HEK293 (cell line): ENCODE results near the gene PACSIN2.
"Not testable (repeated sequence)": the region's sequence is repeated elsewhere in the genome, so short reads cannot be mapped to it uniquely, and the experiment has no call there.

Source experiments
- CTCF ChIA-PET: fragments of 350-600 bp; formaldehyde crosslinking; extraction: SDS; loops from one replicate; lab custom pipeline; 2021; ENCODE audit warnings: antibody characterized with exemption; lab: Yijun Ruan, JAX
- POLR2A ChIA-PET: fragments of 300-600 bp; formaldehyde crosslinking; extraction: SDS; loops from one replicate; lab custom pipeline; 2020; ENCODE audit warnings: antibody characterized with exemption, inconsistent platforms; lab: Yijun Ruan, JAX
- H3K27ac ChIP-seq: fragments of 200-500 bp; sonication (Bioruptor generic); 2 replicates; pipeline ENCODE4 v1.5.1; 2014; ENCODE audit warnings: low read depth, low read length, control low read depth, inconsistent platforms; ENCODE audit errors: extremely low read depth
- H3K36me3 ChIP-seq, 2 experiments: fragments of 200-500 bp in 1 of 2; sonication (Bioruptor generic) in 1 of 2; 1 replicate in 1 of 2; 2 replicates in 1 of 2; pipeline ENCODE4 v1.5.1; 2014 to 2017; ENCODE audit warnings: inconsistent platforms in 2 of 2, low read length in 2 of 2; ENCODE audit not compliant: control insufficient read depth in 2 of 2, insufficient read depth in 1 of 2
- H3K4me1 ChIP-seq: fragments of 200-500 bp; sonication (Bioruptor generic); 2 replicates; pipeline ENCODE4 v1.5.1; 2014; ENCODE audit warnings: mild to moderate bottlenecking, low read length, inconsistent platforms; ENCODE audit not compliant: control insufficient read depth, insufficient read depth
- H3K4me3 ChIP-seq: 2 replicates; pipeline ENCODE4 v1.5.1; 2011; ENCODE audit warnings: low read depth, mild to moderate bottlenecking, control low read depth, low read length, moderate library complexity
- H3K9me3 ChIP-seq: fragments of 200-500 bp; sonication (Bioruptor generic); 2 replicates; pipeline ENCODE4 v1.5.1; 2014; ENCODE audit warnings: low read depth, low read length, inconsistent platforms; ENCODE audit not compliant: control insufficient read depth, insufficient read depth
- KLF8 ChIP-seq: fragments of 450-650 bp; formaldehyde crosslinking; IDR thresholded peaks from 2 replicates; pipeline ENCODE4 v1.5.1; 2016; ENCODE audit warnings: missing biosample characterization, missing genetic modification characterization
- MYNN ChIP-seq: fragments of 450-650 bp; formaldehyde crosslinking; IDR thresholded peaks from 2 replicates; pipeline ENCODE4 v1.5.1; 2016; ENCODE audit warnings: missing biosample characterization, missing genetic modification characterization, borderline replicate concordance
- REPIN1 ChIP-seq: fragments of 450-650 bp; formaldehyde crosslinking; IDR thresholded peaks from 2 replicates; pipeline ENCODE4 v1.5.1; 2017; ENCODE audit warnings: missing biosample characterization, missing genetic modification characterization, low read depth
- TCF7L2 ChIP-seq: IDR thresholded peaks from 2 replicates; pipeline ENCODE4 v1.6.1; 2011; ENCODE audit warnings: low read depth, mild to moderate bottlenecking, inconsistent platforms, low read length, moderate library complexity, borderline replicate concordance
- YY1 ChIP-seq: fragments of 450-650 bp; formaldehyde crosslinking; IDR thresholded peaks from 2 replicates; pipeline ENCODE4 v1.5.1; 2018; ENCODE audit warnings: missing biosample characterization, missing genetic modification characterization
- ZBTB21 ChIP-seq: fragments of 450-650 bp; formaldehyde crosslinking; IDR thresholded peaks from 2 replicates; pipeline ENCODE4 v1.5.1; 2017; ENCODE audit warnings: missing biosample characterization, missing genetic modification characterization
- ZBTB26 ChIP-seq: fragments of 450-650 bp; formaldehyde crosslinking; optimal IDR thresholded peaks from 2 replicates; pipeline ENCODE3; 2016; ENCODE audit warnings: missing biosample characterization, mild to moderate bottlenecking, missing genetic modification characterization
- ZBTB48 ChIP-seq: fragments of 450-650 bp; formaldehyde crosslinking; IDR thresholded peaks from 2 replicates; pipeline ENCODE4 v1.5.1; 2016; ENCODE audit warnings: missing biosample characterization, missing genetic modification characterization
- ZNF121 ChIP-seq: fragments of 450-650 bp; formaldehyde crosslinking; IDR thresholded peaks from 2 replicates; pipeline ENCODE4 v1.5.1; 2016; ENCODE audit warnings: missing biosample characterization, missing genetic modification characterization
- ZNF16 ChIP-seq: fragments of 450-650 bp; formaldehyde crosslinking; IDR thresholded peaks from 2 replicates; pipeline ENCODE4 v1.5.1; 2016; ENCODE audit warnings: low read depth, missing biosample characterization, missing genetic modification characterization
- ZNF169 ChIP-seq: fragments of 450-650 bp; formaldehyde crosslinking; IDR thresholded peaks from 2 replicates; pipeline ENCODE4 v1.5.1; 2016; ENCODE audit warnings: missing biosample characterization, missing genetic modification characterization
- ZNF221 ChIP-seq: fragments of 450-650 bp; formaldehyde crosslinking; IDR thresholded peaks from 2 replicates; pipeline ENCODE4 v1.5.1; 2017; ENCODE audit warnings: missing biosample characterization, missing genetic modification characterization, borderline replicate concordance
- ZNF311 ChIP-seq: fragments of 450-650 bp; formaldehyde crosslinking; IDR thresholded peaks from 2 replicates; pipeline ENCODE4 v1.5.1; 2017; ENCODE audit warnings: missing biosample characterization, missing genetic modification characterization, borderline replicate concordance
- ZNF37A ChIP-seq: fragments of 450-650 bp; IDR thresholded peaks from 2 replicates; pipeline ENCODE4 v1.5.1; 2018; ENCODE audit warnings: missing biosample characterization, missing genetic modification characterization
- ZNF416 ChIP-seq: fragments of 450-650 bp; formaldehyde crosslinking; IDR thresholded peaks from 2 replicates; pipeline ENCODE4 v1.5.1; 2016; ENCODE audit warnings: missing biosample characterization, missing genetic modification characterization
- ZNF433 ChIP-seq: fragments of 450-650 bp; formaldehyde crosslinking; IDR thresholded peaks from 2 replicates; pipeline ENCODE4 v1.5.1; 2016; ENCODE audit warnings: missing biosample characterization, missing genetic modification characterization, low read depth
- ZNF514 ChIP-seq: fragments of 450-650 bp; formaldehyde crosslinking; IDR thresholded peaks from 2 replicates; pipeline ENCODE4 v1.5.1; 2016; ENCODE audit warnings: missing biosample characterization, missing genetic modification characterization
- ZNF521 ChIP-seq: fragments of 450-650 bp; formaldehyde crosslinking; IDR thresholded peaks from 2 replicates; pipeline ENCODE4 v1.5.1; 2017; ENCODE audit warnings: missing biosample characterization, mild to moderate bottlenecking, missing genetic modification characterization
- ZNF560 ChIP-seq: fragments of 450-650 bp; formaldehyde crosslinking; IDR thresholded peaks from 2 replicates; pipeline ENCODE4 v1.5.1; 2017; ENCODE audit warnings: missing biosample characterization, missing genetic modification characterization, borderline replicate concordance
- ZNF561 ChIP-seq: fragments of 450-650 bp; IDR thresholded peaks from 2 replicates; pipeline ENCODE4 v1.5.1; 2018; ENCODE audit warnings: missing biosample characterization, missing genetic modification characterization, borderline replicate concordance
- ZNF600 ChIP-seq: fragments of 450-650 bp; formaldehyde crosslinking; IDR thresholded peaks from 2 replicates; pipeline ENCODE4 v1.5.1; 2016; ENCODE audit warnings: missing biosample characterization, missing genetic modification characterization
- ZNF664 ChIP-seq: fragments of 450-650 bp; formaldehyde crosslinking; IDR thresholded peaks from 2 replicates; pipeline ENCODE4 v1.5.1; 2016; ENCODE audit warnings: missing biosample characterization, missing genetic modification characterization
- ZNF677 ChIP-seq: fragments of 450-650 bp; IDR thresholded peaks from 2 replicates; pipeline ENCODE4 v1.5.0; 2018; ENCODE audit warnings: missing biosample characterization, mild to moderate bottlenecking, missing genetic modification characterization, moderate library complexity
- ZSCAN23 ChIP-seq: fragments of 450-650 bp; formaldehyde crosslinking; IDR thresholded peaks from 2 replicates; pipeline ENCODE4 v1.5.1; 2016; ENCODE audit warnings: missing biosample characterization, missing genetic modification characterization
- TF ChIP-seq, protein P1 (sequence below): fragments of 450-650 bp; formaldehyde crosslinking; IDR thresholded peaks from 2 replicates; pipeline ENCODE4 v1.5.1; 2016; ENCODE audit warnings: missing biosample characterization, missing genetic modification characterization, low read depth
- TF ChIP-seq, protein P2 (sequence below): fragments of 450-650 bp; formaldehyde crosslinking; IDR thresholded peaks from 2 replicates; pipeline ENCODE4 v1.5.1; 2016; ENCODE audit warnings: missing biosample characterization, missing genetic modification characterization

The PACSIN2 gene

GRCh38 chr22:42918500-42918899, 96.4 kb downstream of the PACSIN2 start:
- Histone ChIP-seq H3K4me1 (peaks cover 4% of the 10 kb centered on the region), H3K27ac (no peak overlapping the region), H3K9me3 (no peaks in the 10 kb centered on the region), H3K36me3 (no peaks in the 10 kb centered on the region; a peak in 1 of 3 replicates), H3K4me3 (no peak overlapping the region)
- TF ChIP-seq ZNF664 (no peak), ZNF16 (tag by site-specific recombination) (no peak), ZBTB26 (tag by site-specific recombination) (no peak), ZNF561 (tag by site-specific recombination) (no peak), ZNF416 (no peak), KLF8 (tag by site-specific recombination) (no peak), ZNF311 (tag by site-specific recombination) (no peak), YY1 (tag by site-specific recombination) (no peak), ZNF677 (tag by site-specific recombination) (no peak), ZNF37A (tag by site-specific recombination) (no peak)
- TF ChIP-seq, protein P1, sequence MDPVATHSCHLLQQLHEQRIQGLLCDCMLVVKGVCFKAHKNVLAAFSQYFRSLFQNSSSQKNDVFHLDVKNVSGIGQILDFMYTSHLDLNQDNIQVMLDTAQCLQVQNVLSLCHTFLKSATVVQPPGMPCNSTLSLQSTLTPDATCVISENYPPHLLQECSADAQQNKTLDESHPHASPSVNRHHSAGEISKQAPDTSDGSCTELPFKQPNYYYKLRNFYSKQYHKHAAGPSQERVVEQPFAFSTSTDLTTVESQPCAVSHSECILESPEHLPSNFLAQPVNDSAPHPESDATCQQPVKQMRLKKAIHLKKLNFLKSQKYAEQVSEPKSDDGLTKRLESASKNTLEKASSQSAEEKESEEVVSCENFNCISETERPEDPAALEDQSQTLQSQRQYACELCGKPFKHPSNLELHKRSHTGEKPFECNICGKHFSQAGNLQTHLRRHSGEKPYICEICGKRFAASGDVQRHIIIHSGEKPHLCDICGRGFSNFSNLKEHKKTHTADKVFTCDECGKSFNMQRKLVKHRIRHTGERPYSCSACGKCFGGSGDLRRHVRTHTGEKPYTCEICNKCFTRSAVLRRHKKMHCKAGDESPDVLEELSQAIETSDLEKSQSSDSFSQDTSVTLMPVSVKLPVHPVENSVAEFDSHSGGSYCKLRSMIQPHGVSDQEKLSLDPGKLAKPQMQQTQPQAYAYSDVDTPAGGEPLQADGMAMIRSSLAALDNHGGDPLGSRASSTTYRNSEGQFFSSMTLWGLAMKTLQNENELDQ = no peak
- TF ChIP-seq, protein P2, sequence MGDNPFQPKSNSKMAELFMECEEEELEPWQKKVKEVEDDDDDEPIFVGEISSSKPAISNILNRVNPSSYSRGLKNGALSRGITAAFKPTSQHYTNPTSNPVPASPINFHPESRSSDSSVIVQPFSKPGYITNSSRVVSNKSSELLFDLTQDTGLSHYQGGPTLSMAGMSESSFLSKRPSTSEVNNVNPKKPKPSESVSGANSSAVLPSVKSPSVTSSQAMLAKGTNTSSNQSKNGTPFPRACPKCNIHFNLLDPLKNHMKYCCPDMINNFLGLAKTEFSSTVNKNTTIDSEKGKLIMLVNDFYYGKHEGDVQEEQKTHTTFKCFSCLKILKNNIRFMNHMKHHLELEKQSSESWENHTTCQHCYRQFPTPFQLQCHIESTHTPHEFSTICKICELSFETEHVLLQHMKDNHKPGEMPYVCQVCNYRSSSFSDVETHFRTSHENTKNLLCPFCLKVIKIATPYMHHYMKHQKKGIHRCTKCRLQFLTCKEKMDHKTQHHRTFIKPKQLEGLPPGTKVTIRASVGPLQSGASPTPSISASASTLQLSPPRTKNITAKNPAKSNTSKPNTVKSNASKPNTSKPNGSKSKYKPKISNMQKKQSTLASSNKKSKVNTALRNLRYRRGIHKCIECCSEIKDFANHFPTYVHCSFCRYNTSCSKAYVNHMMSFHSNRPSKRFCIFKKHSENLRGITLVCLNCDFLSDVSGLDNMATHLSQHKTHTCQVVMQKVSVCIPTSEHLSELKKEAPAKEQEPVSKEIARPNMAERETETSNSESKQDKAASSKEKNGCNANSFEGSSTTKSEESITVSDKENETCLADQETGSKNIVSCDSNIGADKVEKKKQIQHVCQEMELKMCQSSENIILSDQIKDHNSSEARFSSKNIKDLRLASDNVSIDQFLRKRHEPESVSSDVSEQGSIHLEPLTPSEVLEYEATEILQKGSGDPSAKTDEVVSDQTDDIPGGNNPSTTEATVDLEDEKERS = no peak
- POLR2A ChIA-PET = interaction anchor here (0.5 to 0.9 kb wide), 2 partner anchors 28 to 55 kb away, joined by 3 to 5 read pairs; no protein-coding TSS in a partner anchor
- CTCF ChIA-PET = interaction anchor here (0.6 to 1.7 kb wide), 5 partner anchors 13 to 115 kb away, joined by 3 to 6 read pairs (median 4); no protein-coding TSS in a partner anchor

DNA sequence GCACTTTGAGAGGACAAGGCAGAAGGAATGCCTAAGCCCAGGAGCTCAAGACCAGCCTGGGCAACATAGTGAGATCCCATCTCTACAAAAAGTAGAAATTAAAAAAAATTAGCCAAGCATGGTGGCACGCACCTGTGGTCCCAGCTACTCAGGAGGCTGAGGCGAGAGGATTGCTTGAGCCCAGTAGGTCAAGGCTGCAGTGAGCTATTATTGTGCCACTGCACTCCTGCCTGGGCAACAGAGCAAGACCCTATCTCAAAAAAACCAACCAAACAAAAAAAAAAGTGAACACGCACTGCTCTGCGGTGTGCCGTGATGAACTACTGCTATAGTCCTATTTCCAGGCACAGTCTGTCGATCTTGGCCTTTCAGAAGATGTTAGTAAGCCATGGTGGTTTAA, 97.6 kb downstream of the PACSIN2 start:
- H3K4me1 ChIP-seq, POLR2A ChIA-PET, H3K27ac ChIP-seq, H3K9me3 ChIP-seq, H3K4me3 ChIP-seq, H3K36me3 ChIP-seq: not testable (repeated sequence)
- CTCF ChIA-PET = interaction anchor here (1.7 kb wide), 1 partner anchor 49 kb away, joined by 6 read pairs; no protein-coding TSS in a partner anchor
- peak; percentile 91 for TF ChIP-seq ZNF121 (tag by site-specific recombination)

- Histone ChIP-seq H3K9me3 (no peaks in the 10 kb centered on the region), H3K36me3 (peaks cover 0 to 5% of the 10 kb centered on the region in 2 experiments; a peak in 2 of 3 replicates), H3K4me3 (no peak overlapping the region), H3K4me1 (peaks cover 4% of the 10 kb centered on the region), H3K27ac (no peak overlapping the region)
- POLR2A ChIA-PET = interaction anchor here (0.6 kb wide), 1 partner anchor 34 kb away, joined by 4 read pairs; no protein-coding TSS in a partner anchor
- CTCF ChIA-PET = interaction anchor here (1.0 to 1.5 kb wide), 2 partner anchors 14 to 48 kb away, joined by 3 to 5 read pairs; no protein-coding TSS in a partner anchor
- TF ChIP-seq ZNF560 (tag by site-specific recombination) (no peak), ZNF121 (tag by site-specific recombination) (no peak), ZSCAN23 (tag by site-specific recombination) (no peak), ZNF521 (no peak), ZNF169 (tag by site-specific recombination) (no peak), MYNN (no peak), ZNF600 (no peak), ZNF221 (no peak), ZNF433 (tag by site-specific recombination) (no peak), ZBTB48 (tag by site-specific recombination) (no peak), TCF7L2 (no peak), REPIN1 (tag by site-specific recombination) (no peak), ZBTB21 (tag by site-specific recombination) (no peak), ZNF514 (no peak)
Observed at GRCh38 chr22:42915980-42916765, 98.8 kb downstream of the PACSIN2 start.
